Gastroesophageal sphincter (tissue), 3 donors: ENCODE data around the gene ACAA1.

Experiments
- CTCF ChIP-seq, 4 experiments: fragments of 200-600 bp in 2 of 4; fragments of 450-650 bp in 2 of 4; sonication (generic) in 1 of 4; IDR thresholded peaks; one replicate each; pipeline ENCODE4 v1.5.1; 2017 to 2019; ENCODE audit warnings: antibody characterized with exemption in 4 of 4, mild to moderate bottlenecking in 2 of 4, moderate library complexity in 2 of 4
- EP300 ChIP-seq: sonication (generic); formaldehyde crosslinking; IDR thresholded peaks from one replicate; pipeline ENCODE4 v1.6.1; 2017; ENCODE audit warnings: antibody characterized with exemption, mild to moderate bottlenecking
- POLR2A ChIP-seq, 2 donors: fragments of 450-650 bp; IDR thresholded peaks; one replicate each; pipeline ENCODE4 v1.6.1; 2017; ENCODE audit warnings: antibody characterized with exemption in 2 of 2, mild to moderate bottlenecking in 2 of 2, moderate library complexity in 1 of 2
- POLR2AphosphoS5 ChIP-seq: sonication (generic); formaldehyde crosslinking; IDR thresholded peaks from one replicate; pipeline ENCODE4 v1.6.1; 2017; ENCODE audit warnings: antibody characterized with exemption

- TF ChIP-seq CTCF (IDR thresholded peaks at IDR 0.05) (no peak), EP300 (no peak), POLR2A (IDR thresholded peaks at IDR 0.05) (no peak), POLR2AphosphoS5 (no peak)
Measured at GRCh38 chr3:38173834-38174418, 37.0 kb upstream of the ACAA1 start.
